Prostate gland (tissue), 2 donors: ENCODE data around the gene LIMK1. TPM values are rescaled to one million over a fixed set of nuclear protein-coding genes. Genes with fewer than 3 reads are reported as not detected.

Source experiments
- DNase-seq: peaks from one replicate; pipeline ENCODE4 v3.0.0-alpha.2; 2019; ENCODE audit warnings: low spot score
- H3K27ac ChIP-seq, 2 donors: fragments of 200-600 bp; sonication (generic); 2 replicates each; pipeline ENCODE4 v1.5.1; 2017 to 2019
- H3K27me3 ChIP-seq: fragments of 200-600 bp; sonication (generic); replicated peaks from 2 replicates; pipeline ENCODE4 v1.5.1; 2019; ENCODE audit not compliant: insufficient read depth
- H3K36me3 ChIP-seq, 2 donors: fragments of 200-600 bp; sonication (generic); 1 replicate in 1 of 2; 2 replicates in 1 of 2; pipeline versions ENCODE4 v1.5.1 to v1.8.1; 2017 to 2019
- H3K4me1 ChIP-seq: fragments of 200-600 bp; sonication (generic); replicated peaks from 2 replicates; pipeline ENCODE4 v1.5.1; 2019
- H3K4me3 ChIP-seq, 2 donors: fragments of 200-600 bp; sonication (generic); 2 replicates each; pipeline ENCODE4 v1.5.1; 2017 to 2019
- H3K9me3 ChIP-seq: fragments of 200-600 bp; sonication (generic); 2 replicates; pipeline ENCODE4 v1.5.1; 2017
- CTCF ChIP-seq, 4 experiments: fragments of 200-600 bp in 2 of 4; fragments of 450-650 bp in 2 of 4; sonication (generic) in 2 of 4; IDR thresholded peaks; 1 replicate in 3 of 4; 2 replicates in 1 of 4; pipeline ENCODE4 v1.5.1; 2016 to 2019; ENCODE audit warnings: antibody characterized with exemption in 4 of 4, mild to moderate bottlenecking in 2 of 4, moderate library complexity in 2 of 4
- POLR2A ChIP-seq: fragments of 450-650 bp; IDR thresholded peaks from one replicate; pipeline ENCODE4 v1.6.1; 2016; ENCODE audit warnings: antibody characterized with exemption, mild to moderate bottlenecking
- POLR2AphosphoS5 ChIP-seq: sonication (generic); formaldehyde crosslinking; IDR thresholded peaks from one replicate; pipeline ENCODE4 v1.6.1; 2017; ENCODE audit warnings: antibody characterized with exemption
- WGBS: methylation state at CpG from one replicate; pipeline ENCODE4 v1.1.5; 2018; 5-methylcytosine and 5-hydroxymethylcytosine counted together
- intact Hi-C: fragments of 100-400 bp; cut with DNase I; formaldehyde crosslinking; loops from one replicate; pipeline ENCODE4 v1.14.2; 2022
- total RNA-seq, 2 donors: library from RNA; depleted of rRNA; stranded (reverse); fragments of >200 nt; gene quantifications; one replicate each; pipeline ENCODE4 v1.1.0, GENCODE V29; 2016

The LIMK1 gene
- total RNA-seq, 2 donors from 2014 or later: 12.8 to 41.2 TPM

DNA sequence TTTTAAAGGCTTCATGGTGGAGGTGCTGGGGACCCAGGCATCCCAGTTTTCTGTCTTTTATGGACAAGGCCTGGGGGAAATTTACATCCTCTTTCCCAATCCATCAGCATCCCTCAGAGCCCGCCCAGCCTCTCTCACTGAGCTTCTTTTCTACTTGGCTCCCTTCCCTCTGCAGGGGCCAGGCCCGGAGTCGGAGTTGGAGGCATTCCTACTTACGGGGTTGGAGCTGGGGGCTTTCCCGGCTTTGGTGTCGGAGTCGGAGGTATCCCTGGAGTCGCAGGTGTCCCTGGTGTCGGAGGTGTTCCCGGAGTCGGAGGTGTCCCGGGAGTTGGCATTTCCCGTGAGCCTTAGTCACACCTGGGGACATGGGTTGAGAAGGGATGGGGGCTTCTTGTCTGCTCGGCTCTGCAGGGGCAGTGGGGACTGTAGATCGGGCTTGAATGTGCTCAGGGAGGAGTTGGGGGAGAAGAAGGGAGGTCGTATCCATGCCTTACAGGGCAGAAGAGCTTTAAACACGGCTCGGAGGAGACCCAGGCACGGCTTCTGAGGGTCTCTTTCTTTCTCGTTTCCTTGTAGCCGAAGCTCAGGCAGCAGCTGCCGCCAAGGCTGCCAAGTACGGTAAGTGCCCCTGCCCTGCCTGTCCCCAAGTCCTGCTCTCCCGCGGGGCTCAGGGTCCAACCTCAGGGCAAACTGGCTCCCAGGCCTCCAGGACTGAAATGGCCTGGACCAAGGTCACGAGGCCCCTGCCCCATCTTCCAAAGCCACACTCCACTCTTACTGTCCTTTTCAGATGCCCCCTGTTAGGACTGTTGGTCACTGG, 27.3 kb upstream of the LIMK1 start:
- Histone ChIP-seq H3K27me3 (no peaks in the 10 kb centered on the region), H3K36me3 (no peaks in the 10 kb centered on the region), H3K4me1 (no peaks in the 10 kb centered on the region), H3K9me3 (no peaks in the 10 kb centered on the region), H3K27ac (no peak overlapping the region), H3K4me3 (no peak overlapping the region)
- TF ChIP-seq CTCF (IDR thresholded peaks at IDR 0.05): no peak
- DNase-seq: no peak
- intact Hi-C loops: no loop called here
- WGBS: 83% methylated on average over 23 of the region's 26 CpGs

- H3K36me3 ChIP-seq: no peaks in the 10 kb centered on the region
These were observed 26.2 kb upstream of the LIMK1 start for GRCh38 chr7:74057216-74057925.

DNA sequence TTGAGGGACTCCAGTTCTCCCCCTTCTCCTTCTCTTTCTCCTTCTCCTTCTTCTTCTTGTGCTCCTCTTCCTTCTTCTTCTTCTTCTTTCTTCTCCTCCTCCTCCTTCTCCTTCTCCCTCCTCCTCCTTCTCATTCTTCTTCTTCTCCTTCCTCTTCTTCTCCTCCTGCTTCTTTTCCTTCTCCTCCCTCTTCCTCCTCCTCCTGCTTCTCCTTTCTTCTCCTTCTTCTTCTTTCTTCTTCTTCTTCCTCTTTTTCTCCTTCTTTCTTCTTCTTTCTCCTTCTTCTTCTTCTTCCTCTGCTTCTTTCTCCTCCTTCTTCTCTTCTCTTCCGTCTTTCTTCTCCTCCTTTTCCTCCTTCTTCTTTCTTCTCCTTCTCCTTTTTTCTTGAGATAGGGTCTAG, 25.6 kb upstream of the LIMK1 start:
- no peak for DNase-seq
- 97% methylated on average over 1 of the region's 1 CpG for WGBS
- Histone ChIP-seq H3K4me3 (no peak overlapping the region), H3K27me3 (no peaks in the 10 kb centered on the region), H3K36me3 (no peaks in the 10 kb centered on the region), H3K9me3 (no peaks in the 10 kb centered on the region), H3K27ac (no peak overlapping the region), H3K4me1 (no peaks in the 10 kb centered on the region)
- intact Hi-C loops: no loop called here
- no peak for TF ChIP-seq CTCF (IDR thresholded peaks at IDR 0.05)
- TF ChIP-seq POLR2A: no peak
- no peak for TF ChIP-seq POLR2AphosphoS5

More at GRCh38 chr7:74057216-74057925, 26.2 kb upstream of the LIMK1 start:
- Histone ChIP-seq H3K27ac (no peak overlapping the region), H3K9me3 (no peaks in the 10 kb centered on the region), H3K4me1 (no peaks in the 10 kb centered on the region), H3K27me3 (no peaks in the 10 kb centered on the region), H3K4me3 (no peak overlapping the region)
- DNase-seq: no peak
- TF ChIP-seq POLR2A: no peak
- TF ChIP-seq CTCF (IDR thresholded peaks at IDR 0.05): no peak
- TF ChIP-seq POLR2AphosphoS5: no peak
- intact Hi-C loops: no loop called here
- 64% methylated on average over 11 of the region's 11 CpGs for WGBS

GRCh38 chr7:74058486-74058885, 25.1 kb upstream of the LIMK1 start:
- 94% methylated on average over 7 of the region's 7 CpGs for WGBS
- no peak for TF ChIP-seq CTCF (IDR thresholded peaks at IDR 0.05)
- TF ChIP-seq POLR2AphosphoS5: no peak
- TF ChIP-seq POLR2A: no peak
- no peak for DNase-seq
- Histone ChIP-seq H3K4me1 (no peaks in the 10 kb centered on the region), H3K27me3 (no peaks in the 10 kb centered on the region), H3K27ac (no peak overlapping the region), H3K4me3 (no peak overlapping the region), H3K36me3 (peaks cover 0 to 4% of the 10 kb centered on the region in 2 donors), H3K9me3 (no peaks in the 10 kb centered on the region)
- intact Hi-C loops: no loop called here
